Stimulated activated CD8-positive, alpha-beta memory T cell treated with anti-CD3 and anti-CD28 coated beads, Interleukin-12 subunit alpha, Interleukin-12 subunit beta, amount 100 ng/mL, for 24 hours (primary cell): Measurements from ENCODE around the gene DGCR8.
"Not testable (repeated sequence)": the region's sequence is repeated elsewhere in the genome, so short reads cannot be mapped to it uniquely, and the experiment has no call there.

Experiments used
- DNase-seq: peaks from one replicate; pipeline ENCODE4 v3.0.0-alpha.2; 2020; ENCODE audit errors: extremely low read depth

Gene DGCR8

GRCh38 chr22:20066617-20067383 lies 13.2 kb upstream of the DGCR8 start:
- DNase-seq, result no peak

DNA sequence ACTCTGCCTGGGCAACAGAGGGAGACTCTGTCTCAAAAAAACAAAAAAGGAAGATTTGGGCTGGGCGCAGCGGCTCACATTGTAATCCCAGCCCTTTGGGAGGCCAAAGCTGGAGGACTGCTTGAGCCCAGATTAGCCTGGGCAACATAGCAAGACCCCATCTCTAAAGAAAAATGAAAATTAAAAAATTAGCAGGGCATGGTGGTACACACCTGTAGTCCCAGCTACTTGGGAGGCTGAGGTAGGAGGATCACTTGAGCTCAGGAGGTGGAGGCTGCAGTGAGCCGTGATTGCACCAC lies 12.7 kb upstream of the DGCR8 start:
- DNase-seq, result not testable (repeated sequence)

DNA sequence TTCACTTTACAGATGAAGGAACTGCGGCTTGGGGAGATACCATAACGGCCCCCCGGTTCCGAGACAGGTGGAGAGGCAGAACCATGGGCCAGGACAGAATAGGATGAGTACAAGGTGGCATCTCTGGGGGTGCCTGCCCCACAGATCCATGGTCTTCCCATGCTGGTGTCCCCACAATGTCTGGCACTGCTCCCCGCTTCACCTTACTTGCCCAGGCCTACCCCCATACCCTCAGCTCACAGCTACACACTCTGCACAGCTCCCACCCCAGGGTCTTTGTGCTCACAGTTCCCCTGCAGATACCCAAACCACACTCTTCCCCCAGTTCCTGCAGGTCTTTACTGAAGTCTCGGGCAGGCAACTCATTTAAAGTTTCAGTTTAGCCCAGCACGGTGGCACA lies 11.4 kb upstream of the DGCR8 start:
- no peak for DNase-seq

DNA sequence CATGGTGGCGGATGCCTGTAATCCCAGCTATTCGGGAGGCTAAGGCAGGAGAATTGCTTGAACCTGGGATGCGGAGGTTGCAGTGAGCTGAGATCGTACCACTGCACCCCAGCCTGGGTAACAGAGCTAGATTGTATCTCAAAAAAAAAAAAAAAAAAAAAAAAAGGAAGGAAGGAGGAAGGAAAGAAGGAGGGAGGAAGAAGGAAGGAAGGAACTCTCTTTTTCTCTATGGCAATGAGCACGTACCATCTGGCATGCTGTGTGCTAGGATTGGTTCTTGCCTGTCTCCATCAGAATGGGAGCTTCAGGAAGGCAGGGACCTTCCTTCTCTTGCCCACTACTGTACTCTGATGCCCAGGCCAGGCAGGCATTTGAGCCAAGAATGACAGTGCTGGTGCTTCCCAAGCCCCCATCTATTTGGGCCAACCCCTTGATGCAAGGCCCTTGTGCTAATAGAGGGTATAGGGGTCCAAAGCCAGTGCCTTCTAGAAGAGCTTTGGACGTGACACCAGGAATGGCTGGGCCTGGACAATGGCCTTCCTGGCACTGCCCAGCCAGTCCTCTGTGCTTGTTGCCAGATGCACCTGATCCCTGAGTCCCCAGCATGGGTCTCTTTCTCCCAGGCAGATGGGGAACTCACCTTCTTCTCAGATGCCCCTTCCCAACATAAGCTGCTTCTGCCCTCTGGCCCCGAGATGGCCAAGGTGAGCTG lies 10.6 kb upstream of the DGCR8 start:
- DNase-seq, result no peak

DNA sequence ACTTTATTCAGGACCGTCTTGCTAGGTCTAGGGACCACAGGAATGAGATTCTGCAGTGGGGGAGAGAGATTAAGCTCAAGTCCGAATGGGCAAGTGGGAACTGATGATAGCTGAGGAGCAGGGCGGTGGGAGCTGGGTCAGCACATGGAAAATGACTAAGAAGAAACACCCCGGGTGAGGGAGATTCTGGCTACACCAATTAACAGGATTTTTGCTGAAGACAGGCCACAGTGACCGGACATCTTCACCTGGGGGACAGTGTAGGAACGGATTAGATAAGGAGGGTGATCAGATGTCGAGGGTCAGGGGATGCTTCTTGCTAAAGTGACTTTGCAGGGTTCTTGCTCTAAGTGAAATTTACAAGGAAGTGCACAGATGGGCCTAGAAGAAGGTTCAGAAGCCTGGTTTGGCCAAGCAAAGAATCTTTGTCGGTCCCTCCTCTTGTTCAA lies 8.5 kb upstream of the DGCR8 start:
- no peak for DNase-seq

GRCh38 chr22:20076627-20077172 lies 3.3 kb upstream of the DGCR8 start:
- no peak for DNase-seq

DNA sequence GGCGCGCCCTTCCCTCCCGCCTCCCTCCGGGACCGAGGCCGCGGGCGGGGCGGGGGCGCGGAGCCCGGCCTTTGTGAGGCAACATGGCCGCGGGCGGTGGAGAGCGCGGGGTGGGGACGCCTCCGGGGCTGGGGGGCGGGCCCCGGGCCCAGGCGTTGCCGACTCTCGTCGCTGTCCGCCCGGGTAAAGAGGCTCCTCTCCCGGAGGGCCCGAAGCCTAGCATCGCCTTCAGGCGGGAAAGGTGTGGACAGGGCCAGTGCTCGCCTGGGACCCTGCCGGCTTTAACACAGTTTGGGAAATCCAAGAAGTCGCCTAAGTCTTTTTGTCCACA lies 369 bp downstream of the DGCR8 start:
- DNase-seq, result peak; percentile 47

GRCh38 chr22:20080776-20081654 lies 974 bp downstream of the DGCR8 start:
- DNase-seq, result no peak

GRCh38 chr22:20083157-20083890 lies 3.3 kb downstream of the DGCR8 start:
- DNase-seq, result no peak

DNA sequence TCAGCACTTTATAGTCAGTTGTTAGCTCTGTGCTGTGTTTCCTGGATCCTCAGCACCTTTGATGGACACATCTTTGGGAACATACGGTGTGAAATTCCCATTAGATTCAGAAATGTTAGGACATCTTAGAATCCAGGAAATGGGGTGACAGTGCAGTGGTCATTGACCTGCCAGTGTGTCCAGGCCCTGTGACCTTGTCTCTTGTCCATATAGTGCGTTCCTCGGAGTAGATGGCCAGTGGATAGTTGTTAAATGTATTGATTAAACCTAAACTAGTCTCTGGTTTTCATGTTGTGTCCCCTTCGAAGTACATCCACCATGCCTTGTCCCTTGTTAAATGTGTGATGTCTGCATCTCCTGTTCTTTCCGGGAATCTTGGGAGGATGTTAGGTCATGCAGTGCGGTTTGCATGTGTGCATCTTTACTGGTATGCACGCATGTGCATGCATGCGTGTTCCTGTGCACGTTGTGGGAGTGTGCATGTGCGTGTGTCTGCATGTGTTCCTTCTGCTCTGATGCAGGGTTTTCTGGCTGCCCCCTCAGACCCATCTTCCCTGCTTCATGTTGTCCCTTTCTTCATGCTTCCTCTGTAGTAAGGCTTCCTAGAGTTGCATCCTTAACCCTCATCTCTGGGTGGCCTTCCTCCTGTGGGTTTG lies 4.0 kb downstream of the DGCR8 start:
- no peak for DNase-seq

DNA sequence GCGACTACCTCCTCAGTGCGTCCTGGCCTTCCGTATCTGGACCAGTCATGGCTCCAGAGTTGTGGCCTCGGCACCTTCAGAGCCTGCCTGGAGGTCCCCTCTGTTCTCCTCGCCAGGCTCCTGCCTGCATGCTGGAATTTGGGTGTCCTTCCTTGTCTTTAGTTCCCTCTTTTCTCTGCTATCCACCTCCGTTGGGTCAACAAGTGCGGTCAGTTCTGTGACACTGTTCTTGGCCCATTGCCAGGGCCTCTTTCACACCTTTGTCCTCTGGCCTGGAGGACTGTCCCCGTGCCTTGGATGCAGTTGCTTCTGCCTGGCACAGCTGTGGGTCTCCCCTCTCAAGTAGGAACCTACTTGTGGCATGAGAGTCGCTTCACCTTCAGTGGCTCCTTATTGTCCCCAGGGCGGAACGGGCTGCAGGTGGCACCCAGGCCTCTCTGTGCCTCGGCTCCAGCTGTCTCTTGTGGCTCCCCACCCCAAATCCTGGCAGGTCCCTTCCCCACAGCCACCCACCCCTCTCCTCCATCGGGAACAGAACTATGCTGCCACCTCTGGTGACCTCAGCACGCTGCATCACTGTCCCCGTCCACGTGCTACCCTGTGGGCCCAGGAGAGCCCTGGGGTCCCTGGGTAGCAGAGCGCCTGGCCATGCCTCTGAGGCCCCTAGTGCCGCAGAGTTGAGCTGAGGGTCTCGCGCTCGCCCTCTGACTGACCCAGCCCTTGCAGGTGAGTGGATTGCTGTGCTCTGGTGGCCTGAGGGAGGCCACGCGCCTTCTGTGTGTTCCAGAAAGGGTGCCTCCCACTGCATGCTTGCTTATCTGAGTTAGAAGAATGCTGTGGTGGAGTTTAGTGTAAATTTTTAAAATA lies 4.7 kb downstream of the DGCR8 start:
- DNase-seq, result no peak

DNA sequence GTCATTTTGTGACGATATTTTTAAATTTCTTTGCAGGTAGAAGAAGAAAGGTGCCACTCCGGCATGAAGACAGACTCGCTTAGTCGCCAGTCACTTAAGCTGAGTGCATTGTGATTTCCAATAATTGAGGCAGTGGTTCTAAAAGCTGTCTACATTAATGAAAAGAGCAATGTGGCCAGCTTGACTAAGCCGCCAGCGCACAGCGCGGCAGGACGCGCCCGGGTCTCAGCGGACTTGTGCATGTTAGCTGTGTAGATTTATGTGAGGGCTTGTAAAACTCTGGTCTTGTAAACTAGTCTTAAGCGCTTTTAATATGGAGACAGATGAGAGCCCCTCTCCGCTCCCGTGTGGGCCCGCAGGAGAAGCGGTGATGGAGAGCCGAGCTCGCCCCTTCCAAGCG lies 5.6 kb downstream of the DGCR8 start:
- DNase-seq, result no peak

DNA sequence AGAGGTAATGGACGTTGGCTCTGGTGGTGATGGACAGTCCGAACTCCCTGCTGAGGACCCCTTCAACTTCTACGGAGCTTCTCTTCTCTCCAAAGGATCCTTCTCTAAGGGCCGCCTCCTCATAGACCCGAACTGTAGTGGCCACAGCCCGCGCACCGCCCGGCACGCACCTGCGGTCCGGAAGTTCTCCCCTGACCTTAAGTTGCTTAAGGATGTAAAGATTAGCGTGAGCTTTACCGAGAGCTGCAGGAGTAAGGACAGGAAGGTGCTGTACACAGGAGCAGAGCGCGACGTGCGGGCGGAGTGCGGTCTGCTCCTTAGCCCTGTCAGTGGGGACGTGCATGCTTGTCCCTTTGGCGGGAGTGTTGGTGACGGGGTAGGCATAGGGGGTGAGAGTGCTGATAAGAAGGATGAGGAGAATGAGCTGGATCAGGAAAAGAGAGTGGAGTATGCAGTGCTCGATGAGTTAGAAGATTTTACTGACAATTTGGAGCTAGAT lies 6.1 kb downstream of the DGCR8 start:
- no peak for DNase-seq

GRCh38 chr22:20086763-20087162 lies 6.7 kb downstream of the DGCR8 start:
- no peak for DNase-seq

DNA sequence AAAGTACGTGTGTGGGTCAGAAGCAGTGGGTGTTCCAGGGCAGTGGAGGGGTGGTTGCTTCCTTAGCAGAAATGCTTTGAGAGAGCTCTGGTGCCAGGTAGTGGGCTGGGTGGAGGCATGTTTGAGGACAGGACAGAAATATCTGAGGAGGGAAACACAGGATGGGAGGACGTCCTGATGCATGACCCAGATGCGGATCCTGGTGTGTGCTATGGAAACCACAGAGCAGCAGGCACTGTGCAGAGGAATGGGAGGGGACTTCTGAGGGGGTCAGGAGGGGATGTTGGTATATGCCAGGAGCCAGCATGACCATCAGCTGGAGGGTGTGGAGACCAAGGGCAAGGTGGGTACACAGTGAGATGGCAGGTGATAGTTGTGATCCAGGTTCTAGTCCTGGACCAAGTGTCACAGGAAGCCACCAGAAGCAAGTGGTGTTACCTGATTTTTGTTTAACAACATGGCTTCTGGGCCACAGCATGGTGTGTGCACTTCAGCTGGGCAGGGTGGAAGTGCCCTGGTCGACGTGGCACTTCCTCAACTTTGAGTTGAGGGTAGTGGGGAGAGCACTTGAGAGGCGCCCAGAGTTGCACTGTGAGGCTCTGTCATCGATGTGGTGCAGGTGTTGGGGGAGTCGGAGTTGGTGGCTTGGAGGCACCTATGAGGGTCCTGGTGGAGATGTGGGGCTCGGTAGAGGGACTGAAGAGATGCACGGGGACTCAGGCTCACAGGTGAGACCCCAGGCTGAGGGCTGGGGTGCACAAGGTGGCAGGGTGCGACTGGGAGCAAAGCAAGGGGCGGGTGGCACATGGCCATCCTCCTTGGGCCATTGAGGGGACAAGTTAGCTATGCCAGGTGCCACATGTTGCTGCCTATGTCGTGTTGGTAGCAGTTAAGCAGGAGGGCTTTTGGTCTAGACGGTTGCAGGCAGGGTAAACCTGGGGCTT lies 7.5 kb downstream of the DGCR8 start:
- DNase-seq, result no peak

DNA sequence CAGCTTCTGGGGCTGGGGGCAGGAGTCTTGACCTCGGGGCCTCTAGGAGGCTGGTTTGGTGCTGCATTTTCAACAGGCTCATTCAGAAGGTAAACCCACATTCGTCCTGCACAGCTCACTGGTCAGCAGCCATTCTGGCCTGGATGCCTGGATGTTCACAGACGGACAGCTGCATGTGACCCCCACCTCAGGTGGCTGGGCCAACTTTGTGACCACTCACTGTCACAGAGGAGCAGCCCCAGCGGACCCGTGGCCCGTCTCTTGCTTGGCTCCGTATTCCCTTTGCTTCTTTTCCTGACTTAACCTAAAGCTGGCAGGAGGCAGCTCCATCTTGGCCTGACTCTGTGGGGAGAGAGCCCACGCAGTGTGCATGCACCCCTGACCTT lies 8.2 kb downstream of the DGCR8 start:
- no peak for DNase-seq

GRCh38 chr22:20089226-20089976 lies 9.4 kb downstream of the DGCR8 start:
- no peak for DNase-seq
